A549 (cell line): Measurements from ENCODE around the gene ORC1. TPM values are rescaled to one million over a fixed set of nuclear protein-coding genes. Genes with fewer than 3 reads are reported as not detected.
A peak's percentile ranks its signal among the peaks of the same experiment; 100 is the strongest.

Source experiments
- ATAC-seq, 2 experiments: fragments of 200-7000 bp in 1 of 2; fragments of >200 bp in 1 of 2; cut with Nextera tagmentation in 1 of 2; cut with Tn5 transposase in 1 of 2; 3 replicates each; pipeline versions ENCODE4 v1.8.0 to v1.9.1; 2018 to 2020; ENCODE audit warnings: mild to moderate bottlenecking in 1 of 2, moderate library complexity in 1 of 2
- CTCF ChIA-PET: fragments of 300-600 bp; sonication (Branson Sonifier 250); formaldehyde crosslinking; extraction: SDS; loops from one replicate; lab custom pipeline; 2021; ENCODE audit warnings: antibody characterized with exemption, inconsistent platforms; lab: Yijun Ruan, JAX
- POLR2A ChIA-PET: fragments of 350-600 bp; formaldehyde crosslinking; extraction: SDS; loops from one replicate; lab custom pipeline; 2021; ENCODE audit warnings: antibody characterized with exemption, inconsistent platforms; lab: Yijun Ruan, JAX
- DNase-seq, 2 experiments: peaks; one replicate each; pipeline versions ENCODE4 v3.0.0 to v3.0.0-alpha.2; 2011 to 2016; ENCODE audit warnings: low read depth in 1 of 2, low spot score in 1 of 2
- FAIRE-seq: peaks from 2 replicates; lab custom pipeline; 2011; peaks lifted over from hg19 to GRCh38; lab: Jason Lieb, UNC
- H3K27ac ChIP-seq, 2 experiments: fragments of >200 bp; sonication (Bioruptor Twin); formaldehyde crosslinking; 3 replicates each; pipeline ENCODE4 v1.5.1; 2016 to 2017
- H3K4me1 ChIP-seq: fragments of >200 bp; sonication (Bioruptor Twin); formaldehyde crosslinking; 3 replicates; pipeline ENCODE4 v1.6.1; 2016
- H3K4me2 ChIP-seq: fragments of >200 bp; sonication (Bioruptor Twin); formaldehyde crosslinking; 3 replicates; pipeline ENCODE4 v1.6.1; 2016
- H3K4me3 ChIP-seq: fragments of >200 bp; sonication (Bioruptor Twin); formaldehyde crosslinking; 3 replicates; pipeline ENCODE4 v1.5.1; 2016
- H3K9me3 ChIP-seq: fragments of >200 bp; sonication (Bioruptor Twin); formaldehyde crosslinking; 3 replicates; pipeline ENCODE4 v1.6.1; 2016
- CBX8 ChIP-seq: fragments of 200-600 bp; sonication (generic); IDR thresholded peaks from 2 replicates; pipeline ENCODE4 v1.6.1; 2016
- CHD2 ChIP-seq: fragments of 150-350 bp; IDR thresholded peaks from 2 replicates; pipeline ENCODE4 v1.6.1; 2014; ENCODE audit warnings: low read length; ENCODE audit not compliant: partially characterized antibody
- EHF ChIP-seq: fragments of 250-450 bp; sonication (Bioruptor Pico); IDR thresholded peaks from 2 replicates; pipeline ENCODE4 v1.5.0; 2020; ENCODE audit warnings: mild to moderate bottlenecking
- ESRRA ChIP-seq: fragments of 150-350 bp; IDR thresholded peaks from 2 replicates; pipeline ENCODE4 v1.6.1; 2014; ENCODE audit warnings: mild to moderate bottlenecking, low read length, borderline replicate concordance
- FOXS1 ChIP-seq: fragments of 250-450 bp; sonication (Bioruptor Pico); IDR thresholded peaks from 2 replicates; pipeline ENCODE4 v1.5.0; 2020; ENCODE audit warnings: mild to moderate bottlenecking, moderate library complexity
- HOXB13 ChIP-seq: fragments of 250-450 bp; sonication (Bioruptor Pico); IDR thresholded peaks from 2 replicates; pipeline ENCODE4 v1.5.0; 2020; ENCODE audit warnings: low read depth, mild to moderate bottlenecking, moderate library complexity
- JUN ChIP-seq, 2 experiments: fragments of >200 bp; sonication (Bioruptor Twin); formaldehyde crosslinking; IDR thresholded peaks; 2 replicates in 1 of 2; 3 replicates in 1 of 2; pipeline ENCODE4 v1.6.1; 2016 to 2017
- JUNB ChIP-seq: fragments of >200 bp; sonication (Bioruptor Twin); formaldehyde crosslinking; IDR thresholded peaks from 2 replicates; pipeline ENCODE4 v1.6.1; 2016
- KDM1A ChIP-seq: fragments of 200-600 bp; sonication (generic); IDR thresholded peaks from 2 replicates; pipeline ENCODE4 v1.6.1; 2016; ENCODE audit warnings: low read depth, mild to moderate bottlenecking
- MYC ChIP-seq: IDR thresholded peaks from 2 replicates; pipeline ENCODE4 v1.6.1; 2012; ENCODE audit warnings: mild to moderate bottlenecking, inconsistent platforms, low read length, improper control_type of control experiment, borderline replicate concordance
- PHF8 ChIP-seq: fragments of 200-600 bp; sonication (generic); IDR thresholded peaks from 2 replicates; pipeline ENCODE4 v1.6.1; 2016; ENCODE audit warnings: low read depth, mild to moderate bottlenecking, antibody characterized with exemption, moderate library complexity, borderline replicate concordance
- POLR2A ChIP-seq: IDR thresholded peaks from 2 replicates; pipeline ENCODE4 v1.6.1; 2012; ENCODE audit warnings: mild to moderate bottlenecking, low read length
- RAD21 ChIP-seq, 2 experiments: fragments of >200 bp in 1 of 2; sonication (Bioruptor Twin) in 1 of 2; formaldehyde crosslinking in 1 of 2; IDR thresholded peaks in 1 of 2; conservative IDR thresholded peaks in 1 of 2; 2 replicates in 1 of 2; 3 replicates in 1 of 2; pipeline ENCODE4 v1.6.1; 2012 to 2018; ENCODE audit warnings: inconsistent platforms in 1 of 2
- RFX5 ChIP-seq: fragments of 450-650 bp; IDR thresholded peaks from 2 replicates; pipeline ENCODE4 v1.7.1; 2014; ENCODE audit warnings: antibody characterized with exemption, mild to moderate bottlenecking, moderate library complexity
- SREBF2 ChIP-seq: fragments of 450-650 bp; IDR thresholded peaks from 2 replicates; pipeline ENCODE4 v1.6.1; 2014; ENCODE audit warnings: mild to moderate bottlenecking, moderate library complexity
- TP53 ChIP-seq: fragments of 250-450 bp; sonication (Bioruptor Pico); IDR thresholded peaks from 2 replicates; pipeline ENCODE4 v1.5.0; 2021; ENCODE audit warnings: mild to moderate bottlenecking, moderate library complexity
- ZNF302 ChIP-seq: fragments of 250-450 bp; sonication (Bioruptor Pico); IDR thresholded peaks from 2 replicates; pipeline ENCODE4 v1.9.0; 2021; ENCODE audit warnings: inconsistent platforms, mild to moderate bottlenecking, moderate library complexity
- ZSCAN20 ChIP-seq: fragments of 250-450 bp; sonication (Bioruptor Pico); IDR thresholded peaks from 2 replicates; pipeline ENCODE4 v1.8.0; 2022; ENCODE audit warnings: mild to moderate bottlenecking, moderate library complexity
- WGBS: methylation state at CpG from one replicate; pipeline ENCODE4 v1.1.6; 2017; ENCODE audit errors: missing lambda C conversion rate; 5-methylcytosine and 5-hydroxymethylcytosine counted together
- polyA minus RNA-seq: library from RNA; depleted of rRNA, polyadenylated mRNA; stranded (reverse); fragments of >200 nt; gene quantifications from 2 replicates; pipeline ENCODE4 v1.2.3, GENCODE V29; 2011; rRNA and poly(A)+ RNA removed
- polyA plus RNA-seq, 4 experiments: library from polyadenylated mRNA; depleted of rRNA in 3 of 4; stranded (reverse); fragments of >200 nt; fragmentation: RNase III in 1 of 4; extraction: RNeasy Plus Mini Kit Qiagen cat#74134 plus additional on column Dnase treatment in 1 of 4; gene quantifications; 2 replicates in 3 of 4; 3 replicates in 1 of 4; pipeline ENCODE4 v1.2.3, GENCODE V29; 2011 to 2017
- TF ChIP-seq, protein P1 (sequence below): fragments of >200 bp; sonication (Bioruptor Twin); formaldehyde crosslinking; IDR thresholded peaks from 3 replicates; pipeline ENCODE4 v1.6.1; 2016
- TF ChIP-seq, protein P2 (sequence below): fragments of 200-600 bp; sonication (generic); IDR thresholded peaks from 2 replicates; pipeline ENCODE4 v1.6.1; 2016; ENCODE audit warnings: antibody characterized with exemption, mild to moderate bottlenecking, moderate library complexity
- TF ChIP-seq, protein P3 (sequence below): fragments of 250-450 bp; sonication (Bioruptor Pico); IDR thresholded peaks from 2 replicates; pipeline ENCODE4 v1.5.0; 2020; ENCODE audit warnings: low read depth, mild to moderate bottlenecking, moderate library complexity
- TF ChIP-seq, protein P4 (sequence below): fragments of 150-350 bp; IDR thresholded peaks from 2 replicates; pipeline ENCODE4 v1.6.1; 2014; ENCODE audit warnings: low read depth, mild to moderate bottlenecking, low read length
- TF ChIP-seq, protein P5 (sequence below): IDR thresholded peaks from 2 replicates; pipeline ENCODE4 v1.6.1; 2012
- TF ChIP-seq, protein P6 (sequence below): fragments of 450-650 bp; IDR thresholded peaks from 2 replicates; pipeline ENCODE4 v1.6.1; 2014; ENCODE audit warnings: antibody characterized with exemption
- TF ChIP-seq, protein P7 (sequence below): fragments of 250-450 bp; sonication (Bioruptor Pico); IDR thresholded peaks from 2 replicates; pipeline ENCODE4 v1.5.0; 2021; ENCODE audit warnings: mild to moderate bottlenecking, moderate library complexity, borderline replicate concordance
- TF ChIP-seq, protein P8 (sequence below): IDR thresholded peaks from 2 replicates; pipeline ENCODE4 v1.6.1; 2012

ORC1 gene
- polyA plus RNA-seq (2011; rRNA removed) (17.7 and 19.1 TPM in 2 replicates), polyA plus RNA-seq (2017; fragmentation: RNase III; extraction: RNeasy Plus Mini Kit Qiagen cat#74134 plus additional on column Dnase treatment) (17.7 to 18.9 TPM (median 18.2 TPM) in 3 replicates), polyA minus RNA-seq (15.6 and 16.8 TPM in 2 replicates)
- polyA plus RNA-seq (2012; cell fraction: cytosol; rRNA removed), result 17.4 and 21.3 TPM in 2 replicates
- 26.2 and 28.6 TPM in 2 replicates for polyA plus RNA-seq (2012; cell fraction: nucleus; rRNA removed)

DNA sequence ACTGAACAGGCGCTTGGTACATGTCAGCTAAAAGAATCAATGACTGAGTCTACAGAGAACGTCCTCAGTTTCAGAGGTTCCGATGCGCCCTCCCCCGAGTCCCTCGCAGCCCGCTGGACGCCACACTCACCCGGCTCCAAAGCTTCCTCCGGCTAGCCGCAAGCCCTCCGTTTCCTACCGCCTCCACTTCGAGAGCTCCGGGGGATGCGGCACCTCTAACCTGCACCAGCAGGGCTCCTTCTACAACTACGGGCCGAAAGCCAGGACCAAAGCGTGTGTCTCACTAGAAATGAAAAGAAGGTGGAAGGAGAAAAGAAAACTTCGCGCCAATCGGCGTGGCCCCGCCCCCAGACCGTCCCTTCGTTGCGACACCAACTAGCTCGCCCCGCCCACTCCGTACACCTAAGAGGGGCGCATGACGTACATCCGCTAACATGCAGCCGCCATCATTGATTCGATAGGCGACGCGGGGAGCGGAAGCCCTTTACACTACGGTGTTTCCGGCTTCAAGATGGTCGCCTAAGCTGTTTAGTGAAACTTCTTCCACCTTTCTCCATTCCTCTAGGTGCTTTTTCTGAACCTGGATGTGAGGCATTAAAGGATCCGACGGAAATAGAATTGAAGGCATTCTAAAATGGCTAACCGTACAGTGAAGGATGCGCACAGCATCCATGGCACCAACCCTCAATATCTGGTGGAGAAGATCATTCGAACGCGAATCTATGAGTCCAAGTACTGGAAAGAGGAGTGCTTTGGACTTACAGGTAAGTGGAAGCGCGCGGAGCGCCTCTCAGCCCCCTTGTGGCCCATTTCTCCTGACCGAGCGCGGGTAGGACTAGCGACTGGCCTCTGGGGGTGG, at the start of gene ORC1, which contains the start of gene PRPF38A:
ORC1 (minus strand) TSS at position 308 of the 859 bp plus-strand sequence. CDS start 2,200 bp downstream, outside the sequence.
PRPF38A (plus strand) TSS at position 487 of the 859 bp plus-strand sequence; CDS start at position 635, 148 bp downstream.
- ChIA-PET POLR2A (interaction anchor here (0.5 to 1.7 kb wide), 9 partner anchors 37 to 507 kb away, joined by 3 to 10 read pairs (median 4); partner anchors contain the start of genes TUT4 and ZYG11A), CTCF (interaction anchor here (0.9 to 1.6 kb wide), 4 partner anchors 11 to 282 kb away, joined by 3 to 4 read pairs (median 3); partner anchors contain the start of gene CC2D1B)
- TF ChIP-seq CBX8, result no peak
- no peak for TF ChIP-seq CHD2
- TF ChIP-seq, protein P1, sequence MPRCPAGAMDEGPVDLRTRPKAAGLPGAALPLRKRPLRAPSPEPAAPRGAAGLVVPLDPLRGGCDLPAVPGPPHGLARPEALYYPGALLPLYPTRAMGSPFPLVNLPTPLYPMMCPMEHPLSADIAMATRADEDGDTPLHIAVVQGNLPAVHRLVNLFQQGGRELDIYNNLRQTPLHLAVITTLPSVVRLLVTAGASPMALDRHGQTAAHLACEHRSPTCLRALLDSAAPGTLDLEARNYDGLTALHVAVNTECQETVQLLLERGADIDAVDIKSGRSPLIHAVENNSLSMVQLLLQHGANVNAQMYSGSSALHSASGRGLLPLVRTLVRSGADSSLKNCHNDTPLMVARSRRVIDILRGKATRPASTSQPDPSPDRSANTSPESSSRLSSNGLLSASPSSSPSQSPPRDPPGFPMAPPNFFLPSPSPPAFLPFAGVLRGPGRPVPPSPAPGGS, result 0 out of 3 replicates have a peak, but pooled peaks have one; percentile 20
- TF ChIP-seq, protein P2, sequence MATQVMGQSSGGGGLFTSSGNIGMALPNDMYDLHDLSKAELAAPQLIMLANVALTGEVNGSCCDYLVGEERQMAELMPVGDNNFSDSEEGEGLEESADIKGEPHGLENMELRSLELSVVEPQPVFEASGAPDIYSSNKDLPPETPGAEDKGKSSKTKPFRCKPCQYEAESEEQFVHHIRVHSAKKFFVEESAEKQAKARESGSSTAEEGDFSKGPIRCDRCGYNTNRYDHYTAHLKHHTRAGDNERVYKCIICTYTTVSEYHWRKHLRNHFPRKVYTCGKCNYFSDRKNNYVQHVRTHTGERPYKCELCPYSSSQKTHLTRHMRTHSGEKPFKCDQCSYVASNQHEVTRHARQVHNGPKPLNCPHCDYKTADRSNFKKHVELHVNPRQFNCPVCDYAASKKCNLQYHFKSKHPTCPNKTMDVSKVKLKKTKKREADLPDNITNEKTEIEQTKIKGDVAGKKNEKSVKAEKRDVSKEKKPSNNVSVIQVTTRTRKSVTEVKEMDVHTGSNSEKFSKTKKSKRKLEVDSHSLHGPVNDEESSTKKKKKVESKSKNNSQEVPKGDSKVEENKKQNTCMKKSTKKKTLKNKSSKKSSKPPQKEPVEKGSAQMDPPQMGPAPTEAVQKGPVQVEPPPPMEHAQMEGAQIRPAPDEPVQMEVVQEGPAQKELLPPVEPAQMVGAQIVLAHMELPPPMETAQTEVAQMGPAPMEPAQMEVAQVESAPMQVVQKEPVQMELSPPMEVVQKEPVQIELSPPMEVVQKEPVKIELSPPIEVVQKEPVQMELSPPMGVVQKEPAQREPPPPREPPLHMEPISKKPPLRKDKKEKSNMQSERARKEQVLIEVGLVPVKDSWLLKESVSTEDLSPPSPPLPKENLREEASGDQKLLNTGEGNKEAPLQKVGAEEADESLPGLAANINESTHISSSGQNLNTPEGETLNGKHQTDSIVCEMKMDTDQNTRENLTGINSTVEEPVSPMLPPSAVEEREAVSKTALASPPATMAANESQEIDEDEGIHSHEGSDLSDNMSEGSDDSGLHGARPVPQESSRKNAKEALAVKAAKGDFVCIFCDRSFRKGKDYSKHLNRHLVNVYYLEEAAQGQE, result no peak
- TF ChIP-seq KDM1A, result no peak
- TF ChIP-seq, protein P3, sequence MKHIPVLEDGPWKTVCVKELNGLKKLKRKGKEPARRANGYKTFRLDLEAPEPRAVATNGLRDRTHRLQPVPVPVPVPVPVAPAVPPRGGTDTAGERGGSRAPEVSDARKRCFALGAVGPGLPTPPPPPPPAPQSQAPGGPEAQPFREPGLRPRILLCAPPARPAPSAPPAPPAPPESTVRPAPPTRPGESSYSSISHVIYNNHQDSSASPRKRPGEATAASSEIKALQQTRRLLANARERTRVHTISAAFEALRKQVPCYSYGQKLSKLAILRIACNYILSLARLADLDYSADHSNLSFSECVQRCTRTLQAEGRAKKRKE (CRISPR knock-in tag), result no peak
- no peak for TF ChIP-seq RFX5
- no peak for TF ChIP-seq SREBF2
- TF ChIP-seq RAD21 (conservative IDR thresholded peaks at IDR 0.05 in 1 of 2, IDR thresholded peaks at IDR 0.05 in 1 of 2), result no peak
- no peak for TF ChIP-seq ZSCAN20
- no peak for TF ChIP-seq JUNB
- TF ChIP-seq ESRRA, result no peak
- TF ChIP-seq EHF (CRISPR knock-in tag), result no peak
- peak; percentile 73 for TF ChIP-seq PHF8
- TF ChIP-seq HOXB13 (CRISPR knock-in tag), result no peak
- TF ChIP-seq, protein P4, sequence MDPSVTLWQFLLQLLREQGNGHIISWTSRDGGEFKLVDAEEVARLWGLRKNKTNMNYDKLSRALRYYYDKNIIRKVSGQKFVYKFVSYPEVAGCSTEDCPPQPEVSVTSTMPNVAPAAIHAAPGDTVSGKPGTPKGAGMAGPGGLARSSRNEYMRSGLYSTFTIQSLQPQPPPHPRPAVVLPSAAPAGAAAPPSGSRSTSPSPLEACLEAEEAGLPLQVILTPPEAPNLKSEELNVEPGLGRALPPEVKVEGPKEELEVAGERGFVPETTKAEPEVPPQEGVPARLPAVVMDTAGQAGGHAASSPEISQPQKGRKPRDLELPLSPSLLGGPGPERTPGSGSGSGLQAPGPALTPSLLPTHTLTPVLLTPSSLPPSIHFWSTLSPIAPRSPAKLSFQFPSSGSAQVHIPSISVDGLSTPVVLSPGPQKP, result no peak
- TF ChIP-seq, protein P5, sequence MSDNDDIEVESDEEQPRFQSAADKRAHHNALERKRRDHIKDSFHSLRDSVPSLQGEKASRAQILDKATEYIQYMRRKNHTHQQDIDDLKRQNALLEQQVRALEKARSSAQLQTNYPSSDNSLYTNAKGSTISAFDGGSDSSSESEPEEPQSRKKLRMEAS, result peak; percentile 52
- no peak for TF ChIP-seq MYC
- TF ChIP-seq, protein P6, sequence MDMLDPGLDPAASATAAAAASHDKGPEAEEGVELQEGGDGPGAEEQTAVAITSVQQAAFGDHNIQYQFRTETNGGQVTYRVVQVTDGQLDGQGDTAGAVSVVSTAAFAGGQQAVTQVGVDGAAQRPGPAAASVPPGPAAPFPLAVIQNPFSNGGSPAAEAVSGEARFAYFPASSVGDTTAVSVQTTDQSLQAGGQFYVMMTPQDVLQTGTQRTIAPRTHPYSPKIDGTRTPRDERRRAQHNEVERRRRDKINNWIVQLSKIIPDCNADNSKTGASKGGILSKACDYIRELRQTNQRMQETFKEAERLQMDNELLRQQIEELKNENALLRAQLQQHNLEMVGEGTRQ, result no peak
- TF ChIP-seq FOXS1, result no peak
- TF ChIP-seq, protein P7, sequence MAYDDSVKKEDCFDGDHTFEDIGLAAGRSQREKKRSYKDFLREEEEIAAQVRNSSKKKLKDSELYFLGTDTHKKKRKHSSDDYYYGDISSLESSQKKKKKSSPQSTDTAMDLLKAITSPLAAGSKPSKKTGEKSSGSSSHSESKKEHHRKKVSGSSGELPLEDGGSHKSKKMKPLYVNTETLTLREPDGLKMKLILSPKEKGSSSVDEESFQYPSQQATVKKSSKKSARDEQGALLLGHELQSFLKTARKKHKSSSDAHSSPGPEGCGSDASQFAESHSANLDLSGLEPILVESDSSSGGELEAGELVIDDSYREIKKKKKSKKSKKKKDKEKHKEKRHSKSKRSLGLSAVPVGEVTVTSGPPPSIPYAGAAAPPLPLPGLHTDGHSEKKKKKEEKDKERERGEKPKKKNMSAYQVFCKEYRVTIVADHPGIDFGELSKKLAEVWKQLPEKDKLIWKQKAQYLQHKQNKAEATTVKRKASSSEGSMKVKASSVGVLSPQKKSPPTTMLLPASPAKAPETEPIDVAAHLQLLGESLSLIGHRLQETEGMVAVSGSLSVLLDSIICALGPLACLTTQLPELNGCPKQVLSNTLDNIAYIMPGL (CRISPR knock-in tag), result no peak
- no peak for TF ChIP-seq TP53 (CRISPR knock-in tag)
- TF ChIP-seq ZNF302 (CRISPR knock-in tag), result no peak
- 0 out of 5 replicates have a peak, but pooled peaks of 1 of the 2 experiments have one; percentile 32 for TF ChIP-seq JUN (IDR thresholded peaks at IDR 0.05)
- TF ChIP-seq, protein P8, sequence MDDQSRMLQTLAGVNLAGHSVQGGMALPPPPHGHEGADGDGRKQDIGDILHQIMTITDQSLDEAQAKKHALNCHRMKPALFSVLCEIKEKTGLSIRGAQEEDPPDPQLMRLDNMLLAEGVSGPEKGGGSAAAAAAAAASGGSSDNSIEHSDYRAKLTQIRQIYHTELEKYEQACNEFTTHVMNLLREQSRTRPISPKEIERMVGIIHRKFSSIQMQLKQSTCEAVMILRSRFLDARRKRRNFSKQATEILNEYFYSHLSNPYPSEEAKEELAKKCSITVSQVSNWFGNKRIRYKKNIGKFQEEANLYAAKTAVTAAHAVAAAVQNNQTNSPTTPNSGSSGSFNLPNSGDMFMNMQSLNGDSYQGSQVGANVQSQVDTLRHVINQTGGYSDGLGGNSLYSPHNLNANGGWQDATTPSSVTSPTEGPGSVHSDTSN, result no peak
- TF ChIP-seq POLR2A, result peak; percentile 48

More for the DNA sequence above, at the start of gene ORC1, which contains the start of gene PRPF38A:
- no peaks in the 10 kb centered on the region for H3K9me3 ChIP-seq
- under 1% methylated on average over 39 of the region's 57 CpGs for WGBS
- no peak for FAIRE-seq
- H3K4me1 ChIP-seq, result peaks cover 21% of the 10 kb centered on the region; the same call in 2 of the 3 replicates
- DNase-seq, result peak; percentile 85 to 95
- H3K4me3 ChIP-seq, result peak within 1 kb of the TSS; percentile 93
- H3K27ac ChIP-seq, result peak within 1 kb of the TSS; percentile 93 to 94
- peak; percentile 93 to 96 for ATAC-seq
- H3K4me2 ChIP-seq, result peak within 1 kb of the TSS; percentile 94
